IPS DF 4.7 (cell line): Measurements from ENCODE around the gene OSBPL6.
"Not testable (repeated sequence)": the region's sequence is repeated elsewhere in the genome, so short reads cannot be mapped to it uniquely, and the experiment has no call there.

Source experiments
- DNase-seq: peaks from one replicate; pipeline ENCODE4 v3.0.0-alpha.2; 2013; ENCODE audit warnings: low spot score; ENCODE audit errors: extremely low read depth

OSBPL6 gene

GRCh38 chr2:178394859-178395258 is 200.5 kb downstream of the OSBPL6 start:
- no peak for DNase-seq

GRCh38 chr2:178395295-178395694 is 201.0 kb downstream of the OSBPL6 start:
- no peak for DNase-seq

- no peak for DNase-seq
Observed at GRCh38 chr2:178395941-178396570, 201.7 kb downstream of the OSBPL6 start.

- no peak for DNase-seq
Observed at GRCh38 chr2:178397002-178397605, 202.8 kb downstream of the OSBPL6 start.

- DNase-seq = no peak
Observed at GRCh38 chr2:178401994-178402437, 207.7 kb downstream of the OSBPL6 start.

- no peak for DNase-seq
Observed at GRCh38 chr2:178403671-178404306, 209.5 kb downstream of the OSBPL6 start.

GRCh38 chr2:178404368-178404767 is 210.1 kb downstream of the OSBPL6 start:
- DNase-seq = no peak

GRCh38 chr2:178409261-178409660 is 214.9 kb downstream of the OSBPL6 start:
- DNase-seq = no peak

- no peak for DNase-seq
Observed at GRCh38 chr2:178412047-178412446, 217.7 kb downstream of the OSBPL6 start.

- not testable (repeated sequence) for DNase-seq
Observed at GRCh38 chr2:178412453-178412852, 218.1 kb downstream of the OSBPL6 start.

- DNase-seq = peak; percentile 53
Observed at GRCh38 chr2:178413472-178414265, 219.4 kb downstream of the OSBPL6 start.

- DNase-seq = peak; percentile 78
Observed at GRCh38 chr2:178414266-178415247, 220.2 kb downstream of the OSBPL6 start.

GRCh38 chr2:178415979-178416378 is 221.7 kb downstream of the OSBPL6 start:
- DNase-seq = no peak

GRCh38 chr2:178417916-178418315 is 223.6 kb downstream of the OSBPL6 start:
- DNase-seq = no peak

GRCh38 chr2:178418426-178418825 is 224.1 kb downstream of the OSBPL6 start:
- DNase-seq = no peak

GRCh38 chr2:178419123-178419522 is 224.8 kb downstream of the OSBPL6 start:
- DNase-seq = no peak

GRCh38 chr2:178420463-178420999 is 226.2 kb downstream of the OSBPL6 start:
- no peak for DNase-seq

- no peak for DNase-seq
Observed at GRCh38 chr2:178422097-178422496, 227.8 kb downstream of the OSBPL6 start.

- not testable (repeated sequence) for DNase-seq
Observed at GRCh38 chr2:178423746-178424145, 229.4 kb downstream of the OSBPL6 start.

- no peak for DNase-seq
Observed at GRCh38 chr2:178425255-178425827, 231.0 kb downstream of the OSBPL6 start.
